HCT116 (cell line): ENCODE data around the gene TM9SF4.

ENCODE experiments used
- ATF3 ChIP-seq: IDR thresholded peaks from 2 replicates; pipeline ENCODE4 v1.6.1; 2012
- CBX3 ChIP-seq: IDR thresholded peaks from 2 replicates; pipeline ENCODE4 v1.6.1; 2012; ENCODE audit warnings: low read depth
- EZH2 ChIP-seq: fragments of 200-600 bp; sonication (generic); IDR thresholded peaks from 2 replicates; pipeline ENCODE4 v1.6.1; 2017; ENCODE audit warnings: antibody characterized with exemption, mixed run types
- EZH2phosphoT487 ChIP-seq: fragments of 200-600 bp; IDR thresholded peaks from 2 replicates; pipeline ENCODE4 v1.6.1; 2018; ENCODE audit warnings: antibody characterized with exemption, borderline replicate concordance
- JUND ChIP-seq: IDR thresholded peaks from 2 replicates; pipeline ENCODE4 v1.6.1; 2012
- POLR2A ChIP-seq: IDR thresholded peaks from 2 replicates; pipeline ENCODE4 v1.7.0; 2011; ENCODE audit warnings: borderline replicate concordance; ENCODE audit not compliant: insufficient read depth, insufficient read length; ENCODE audit errors: extremely low read depth
- RAD21 ChIP-seq: IDR thresholded peaks from 2 replicates; pipeline ENCODE4 v1.6.1; 2012; ENCODE audit warnings: low read depth, mild to moderate bottlenecking
- REST ChIP-seq: IDR thresholded peaks from 2 replicates; pipeline ENCODE4 v1.6.1; 2012; ENCODE audit warnings: low read depth
- YY1 ChIP-seq: IDR thresholded peaks from 2 replicates; pipeline ENCODE4 v1.6.1; 2011; ENCODE audit warnings: low read length, low read depth, moderate library complexity, mild to moderate bottlenecking; ENCODE audit not compliant: insufficient replicate concordance; ENCODE audit errors: extremely low read depth
- ZNF274 ChIP-seq: fragments of 200-500 bp; sonication (Bioruptor generic); IDR thresholded peaks from 2 replicates; pipeline ENCODE4 v1.6.1; 2014; ENCODE audit warnings: mild to moderate bottlenecking, low read depth, low read length, inconsistent platforms
- TF ChIP-seq, protein P1 (sequence below), 3 experiments: fragments of 200-600 bp in 1 of 3; sonication (generic) in 1 of 3; IDR thresholded peaks in 2 of 3; conservative IDR thresholded peaks in 1 of 3; 2 replicates each; pipeline ENCODE4 v1.5.1; 2012 to 2017; ENCODE audit warnings: low read depth in 2 of 3, low read length in 2 of 3, antibody characterized with exemption in 1 of 3, borderline replicate concordance in 1 of 3, control low read depth in 1 of 3, mild to moderate bottlenecking in 1 of 3, mixed read lengths in 1 of 3, mixed run types in 1 of 3, moderate library complexity in 1 of 3; ENCODE audit not compliant: insufficient read depth in 1 of 3
- TF ChIP-seq, protein P2 (sequence below): IDR thresholded peaks from 2 replicates; pipeline ENCODE4 v1.6.1; 2012

DNA sequence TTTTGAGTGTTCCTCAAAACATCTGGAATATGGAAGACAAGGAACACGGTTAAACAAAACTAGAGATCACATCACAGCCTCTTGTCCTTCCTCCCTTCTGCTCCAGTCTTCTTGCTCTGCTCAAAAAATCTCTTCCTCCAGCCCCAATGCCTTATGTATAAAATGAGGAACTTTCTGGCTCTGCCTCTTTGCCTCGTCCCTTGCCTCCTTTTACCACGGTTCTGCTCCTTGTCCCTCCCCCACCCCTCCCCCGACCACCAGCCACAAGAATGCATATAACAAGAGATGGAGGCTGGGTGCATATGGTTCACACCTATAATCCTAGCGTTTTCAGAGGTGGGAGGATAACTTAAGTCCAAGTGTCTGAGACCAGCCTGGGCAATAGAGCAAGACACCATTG, 54.4 kb downstream of the TM9SF4 start:
- TF ChIP-seq, protein P1, sequence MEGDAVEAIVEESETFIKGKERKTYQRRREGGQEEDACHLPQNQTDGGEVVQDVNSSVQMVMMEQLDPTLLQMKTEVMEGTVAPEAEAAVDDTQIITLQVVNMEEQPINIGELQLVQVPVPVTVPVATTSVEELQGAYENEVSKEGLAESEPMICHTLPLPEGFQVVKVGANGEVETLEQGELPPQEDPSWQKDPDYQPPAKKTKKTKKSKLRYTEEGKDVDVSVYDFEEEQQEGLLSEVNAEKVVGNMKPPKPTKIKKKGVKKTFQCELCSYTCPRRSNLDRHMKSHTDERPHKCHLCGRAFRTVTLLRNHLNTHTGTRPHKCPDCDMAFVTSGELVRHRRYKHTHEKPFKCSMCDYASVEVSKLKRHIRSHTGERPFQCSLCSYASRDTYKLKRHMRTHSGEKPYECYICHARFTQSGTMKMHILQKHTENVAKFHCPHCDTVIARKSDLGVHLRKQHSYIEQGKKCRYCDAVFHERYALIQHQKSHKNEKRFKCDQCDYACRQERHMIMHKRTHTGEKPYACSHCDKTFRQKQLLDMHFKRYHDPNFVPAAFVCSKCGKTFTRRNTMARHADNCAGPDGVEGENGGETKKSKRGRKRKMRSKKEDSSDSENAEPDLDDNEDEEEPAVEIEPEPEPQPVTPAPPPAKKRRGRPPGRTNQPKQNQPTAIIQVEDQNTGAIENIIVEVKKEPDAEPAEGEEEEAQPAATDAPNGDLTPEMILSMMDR (IDR thresholded peaks at IDR 0.05 in 2 of 3, conservative IDR thresholded peaks at IDR 0.05 in 1 of 3; ENCODE audit: borderline replicate concordance in 1 of 3, insufficient read depth in 1 of 3, low read depth in 2 of 3, low read length in 2 of 3) = no peak
- TF ChIP-seq RAD21 (no peak), REST (no peak), EZH2 (no peak), POLR2A (no peak), ATF3 (no peak), EZH2phosphoT487 (no peak), JUND (no peak), CBX3 (no peak), ZNF274 (no peak), YY1 (no peak)
- TF ChIP-seq, protein P2, sequence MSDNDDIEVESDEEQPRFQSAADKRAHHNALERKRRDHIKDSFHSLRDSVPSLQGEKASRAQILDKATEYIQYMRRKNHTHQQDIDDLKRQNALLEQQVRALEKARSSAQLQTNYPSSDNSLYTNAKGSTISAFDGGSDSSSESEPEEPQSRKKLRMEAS = no peak
